Measurements from ENCODE around the gene CD63.

GRCh38 chr12:55733021-55733555, 4.3 kb upstream of the CD63 start:
- TF ChIP-seq CTCF (IDR thresholded peaks at IDR 0.05) (no peak), POLR2A (IDR thresholded peaks at IDR 0.05) (no peak), POLR2AphosphoS5 (IDR thresholded peaks at IDR 0.05) (no peak), EP300 (IDR thresholded peaks at IDR 0.05; ENCODE audit: low read depth) (no peak)

Data from transverse colon (tissue), 4 donors.